ENCODE data around the gene CDC42BPA.

CDC42BPA gene

DNA sequence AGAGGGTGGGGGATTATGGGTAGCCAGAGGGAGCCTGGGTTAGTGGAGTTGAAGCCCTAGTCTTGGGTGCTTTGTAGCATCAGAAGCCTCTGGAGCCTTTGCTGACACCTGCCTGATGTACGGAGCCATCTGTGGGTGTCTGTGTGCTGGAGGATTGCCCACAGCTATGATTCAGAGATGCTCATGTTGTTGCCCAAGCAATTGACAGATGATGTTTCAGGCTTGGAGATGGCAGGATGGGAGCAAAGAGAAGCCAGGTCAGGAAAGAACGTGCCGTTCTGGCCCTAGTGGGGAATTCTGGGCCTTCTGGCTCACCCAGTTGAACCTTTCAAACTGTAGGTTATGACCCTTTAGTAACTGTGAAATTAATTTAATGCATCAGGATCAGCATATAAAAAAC, 350.6 kb downstream of the CDC42BPA start:
- no peaks in the 10 kb centered on the region for H3K4me1 ChIP-seq (ENCODE audit: insufficient read depth, low read length)
- no peak overlapping the region for H3K27ac ChIP-seq (ENCODE audit: low read length)
- H3K79me2 ChIP-seq (ENCODE audit: insufficient read depth, low read length), result no peaks in the 10 kb centered on the region
- peaks cover 9% of the 10 kb centered on the region for H4K20me1 ChIP-seq (ENCODE audit: insufficient read depth, low read length)
- DNase-seq (no peak), ATAC-seq (ENCODE audit: insufficient read depth, low read depth) (no peak)
- H3K4me2 ChIP-seq (ENCODE audit: insufficient read depth, low read length), result no peak overlapping the region
- no peaks in the 10 kb centered on the region for H3K9me3 ChIP-seq (ENCODE audit: insufficient read depth, low read length, severe bottlenecking)
- H3K27me3 ChIP-seq (ENCODE audit: insufficient read depth, low read length, poor library complexity), result no peaks in the 10 kb centered on the region
- no peak overlapping the region for H2AFZ ChIP-seq (ENCODE audit: low read depth, low read length)
- H3K36me3 ChIP-seq (ENCODE audit: insufficient read depth, low read length), result peaks cover 24% of the 10 kb centered on the region
- no peak for TF ChIP-seq EZH2 (IDR thresholded peaks at IDR 0.05; ENCODE audit: borderline replicate concordance, low read depth, low read length, severe bottlenecking)
- TF ChIP-seq, protein P1, sequence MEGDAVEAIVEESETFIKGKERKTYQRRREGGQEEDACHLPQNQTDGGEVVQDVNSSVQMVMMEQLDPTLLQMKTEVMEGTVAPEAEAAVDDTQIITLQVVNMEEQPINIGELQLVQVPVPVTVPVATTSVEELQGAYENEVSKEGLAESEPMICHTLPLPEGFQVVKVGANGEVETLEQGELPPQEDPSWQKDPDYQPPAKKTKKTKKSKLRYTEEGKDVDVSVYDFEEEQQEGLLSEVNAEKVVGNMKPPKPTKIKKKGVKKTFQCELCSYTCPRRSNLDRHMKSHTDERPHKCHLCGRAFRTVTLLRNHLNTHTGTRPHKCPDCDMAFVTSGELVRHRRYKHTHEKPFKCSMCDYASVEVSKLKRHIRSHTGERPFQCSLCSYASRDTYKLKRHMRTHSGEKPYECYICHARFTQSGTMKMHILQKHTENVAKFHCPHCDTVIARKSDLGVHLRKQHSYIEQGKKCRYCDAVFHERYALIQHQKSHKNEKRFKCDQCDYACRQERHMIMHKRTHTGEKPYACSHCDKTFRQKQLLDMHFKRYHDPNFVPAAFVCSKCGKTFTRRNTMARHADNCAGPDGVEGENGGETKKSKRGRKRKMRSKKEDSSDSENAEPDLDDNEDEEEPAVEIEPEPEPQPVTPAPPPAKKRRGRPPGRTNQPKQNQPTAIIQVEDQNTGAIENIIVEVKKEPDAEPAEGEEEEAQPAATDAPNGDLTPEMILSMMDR (IDR thresholded peaks at IDR 0.05; ENCODE audit: borderline replicate concordance, extremely low read depth, low read length, poor library complexity, severe bottlenecking), result no peak
- no peak overlapping the region for H3K9ac ChIP-seq (ENCODE audit: low read depth, low read length)
- H3K4me3 ChIP-seq (ENCODE audit: low read depth in 1 of 2, low read length in 2 of 2), result no peak overlapping the region

GRCh38 chr1:226966683-226967082, 351.6 kb downstream of the CDC42BPA start:
- Histone ChIP-seq H3K4me1 (ENCODE audit: insufficient read depth, low read length) (no peaks in the 10 kb centered on the region), H3K4me3 (ENCODE audit: low read depth in 1 of 2, low read length in 2 of 2) (no peak overlapping the region), H3K27ac (ENCODE audit: low read length) (no peak overlapping the region), H3K4me2 (ENCODE audit: insufficient read depth, low read length) (no peak overlapping the region), H3K36me3 (ENCODE audit: insufficient read depth, low read length) (peaks cover 24% of the 10 kb centered on the region), H2AFZ (ENCODE audit: low read depth, low read length) (no peak overlapping the region), H3K9ac (ENCODE audit: low read depth, low read length) (no peak overlapping the region), H4K20me1 (ENCODE audit: insufficient read depth, low read length) (peaks cover 16% of the 10 kb centered on the region), H3K27me3 (ENCODE audit: insufficient read depth, low read length, poor library complexity) (no peaks in the 10 kb centered on the region), H3K9me3 (ENCODE audit: insufficient read depth, low read length, severe bottlenecking) (no peaks in the 10 kb centered on the region), H3K79me2 (ENCODE audit: insufficient read depth, low read length) (peaks cover 4% of the 10 kb centered on the region; the same call in 1 of the 2 replicates)
- no peak for DNase-seq
- ATAC-seq (ENCODE audit: insufficient read depth, low read depth), result no peak
- no peak for TF ChIP-seq EZH2 (IDR thresholded peaks at IDR 0.05; ENCODE audit: borderline replicate concordance, low read depth, low read length, severe bottlenecking)
- TF ChIP-seq, protein P1 (IDR thresholded peaks at IDR 0.05; ENCODE audit: borderline replicate concordance, extremely low read depth, low read length, poor library complexity, severe bottlenecking), result no peak

GRCh38 chr1:226965581-226966440, 352.5 kb downstream of the CDC42BPA start:
- no peak for DNase-seq
- Histone ChIP-seq H3K4me1 (ENCODE audit: insufficient read depth, low read length) (no peaks in the 10 kb centered on the region), H3K9ac (ENCODE audit: low read depth, low read length) (no peak overlapping the region), H3K27me3 (ENCODE audit: insufficient read depth, low read length, poor library complexity) (no peaks in the 10 kb centered on the region), H3K4me3 (ENCODE audit: low read depth in 1 of 2, low read length in 2 of 2) (no peak overlapping the region), H3K4me2 (ENCODE audit: insufficient read depth, low read length) (no peak overlapping the region), H3K27ac (ENCODE audit: low read length) (no peak overlapping the region), H3K9me3 (ENCODE audit: insufficient read depth, low read length, severe bottlenecking) (no peaks in the 10 kb centered on the region), H4K20me1 (ENCODE audit: insufficient read depth, low read length) (peaks cover 24% of the 10 kb centered on the region), H2AFZ (ENCODE audit: low read depth, low read length) (no peak overlapping the region), H3K36me3 (ENCODE audit: insufficient read depth, low read length) (peaks cover 24% of the 10 kb centered on the region), H3K79me2 (ENCODE audit: insufficient read depth, low read length) (peaks cover 4% of the 10 kb centered on the region; the same call in 1 of the 2 replicates)
- no peak for ATAC-seq (ENCODE audit: insufficient read depth, low read depth)
- TF ChIP-seq, protein P1 (IDR thresholded peaks at IDR 0.05; ENCODE audit: borderline replicate concordance, extremely low read depth, low read length, poor library complexity, severe bottlenecking), result no peak
- TF ChIP-seq EZH2 (IDR thresholded peaks at IDR 0.05; ENCODE audit: borderline replicate concordance, low read depth, low read length, severe bottlenecking), result no peak
